Breast epithelium (tissue), 3 donors: ENCODE measurements around the gene CSHL1.

Source experiments
- POLR2A ChIP-seq: fragments of 450-650 bp; IDR thresholded peaks from one replicate; pipeline ENCODE4 v1.6.1; 2016; ENCODE audit warnings: antibody characterized with exemption, mild to moderate bottlenecking, moderate library complexity
- POLR2AphosphoS5 ChIP-seq, 3 donors: sonication (generic); formaldehyde crosslinking; IDR thresholded peaks; one replicate each; pipeline ENCODE4 v1.6.1; 2017; ENCODE audit warnings: antibody characterized with exemption in 3 of 3
- TF ChIP-seq, protein P1 (sequence below), 3 donors: fragments of 450-650 bp; IDR thresholded peaks; one replicate each; pipeline ENCODE4 v1.5.1; 2016 to 2017; ENCODE audit warnings: antibody characterized with exemption in 3 of 3, mild to moderate bottlenecking in 3 of 3, moderate library complexity in 3 of 3

GRCh38 chr17:63960430-63960829 lies 49.4 kb upstream of the CSHL1 start:
- TF ChIP-seq, protein P1, sequence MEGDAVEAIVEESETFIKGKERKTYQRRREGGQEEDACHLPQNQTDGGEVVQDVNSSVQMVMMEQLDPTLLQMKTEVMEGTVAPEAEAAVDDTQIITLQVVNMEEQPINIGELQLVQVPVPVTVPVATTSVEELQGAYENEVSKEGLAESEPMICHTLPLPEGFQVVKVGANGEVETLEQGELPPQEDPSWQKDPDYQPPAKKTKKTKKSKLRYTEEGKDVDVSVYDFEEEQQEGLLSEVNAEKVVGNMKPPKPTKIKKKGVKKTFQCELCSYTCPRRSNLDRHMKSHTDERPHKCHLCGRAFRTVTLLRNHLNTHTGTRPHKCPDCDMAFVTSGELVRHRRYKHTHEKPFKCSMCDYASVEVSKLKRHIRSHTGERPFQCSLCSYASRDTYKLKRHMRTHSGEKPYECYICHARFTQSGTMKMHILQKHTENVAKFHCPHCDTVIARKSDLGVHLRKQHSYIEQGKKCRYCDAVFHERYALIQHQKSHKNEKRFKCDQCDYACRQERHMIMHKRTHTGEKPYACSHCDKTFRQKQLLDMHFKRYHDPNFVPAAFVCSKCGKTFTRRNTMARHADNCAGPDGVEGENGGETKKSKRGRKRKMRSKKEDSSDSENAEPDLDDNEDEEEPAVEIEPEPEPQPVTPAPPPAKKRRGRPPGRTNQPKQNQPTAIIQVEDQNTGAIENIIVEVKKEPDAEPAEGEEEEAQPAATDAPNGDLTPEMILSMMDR (IDR thresholded peaks at IDR 0.05): no peak
- TF ChIP-seq POLR2AphosphoS5 (IDR thresholded peaks at IDR 0.05) (no peak), POLR2A (no peak)
